Measurements from ENCODE around the gene EBPL. TPM values are rescaled to one million over a fixed set of nuclear protein-coding genes. Genes with fewer than 3 reads are reported as not detected.

EBPL gene
- total and polyA plus RNA-seq, 2 of the 4 experiments (the other 2 are of a cell fraction): 57.9 to 65.3 TPM

- Histone ChIP-seq H4K5ac (ENCODE audit: low read depth, low read length) (peak overlapping the region; percentile 33; the same call in 1 of the 2 replicates), H3K18ac (ENCODE audit: low read depth, low read length) (peak overlapping the region; percentile 96), H3K9me1 (ENCODE audit: insufficient read depth, low read length) (peaks cover 18% of the 10 kb centered on the region), H3K4ac (ENCODE audit: low read depth, low read length) (peak overlapping the region; percentile 73), H3K27ac (ENCODE audit: insufficient read depth, low read length) (peak overlapping the region; percentile 94), H3K4me2 (ENCODE audit: low read depth, low read length) (peak overlapping the region; percentile 89), H3K4me1 (ENCODE audit: control insufficient read depth, insufficient read depth, low read length) (peaks cover 15% of the 10 kb centered on the region), H4K20me1 (ENCODE audit: insufficient read depth, low read length) (peaks cover 4% of the 10 kb centered on the region; the same call in 1 of the 2 replicates), H3K4me3 (ENCODE audit: insufficient read depth, low read depth, low read length) (no peak overlapping the region), H3K9me3 (ENCODE audit: control insufficient read depth, insufficient read depth, low read length) (no peaks in the 10 kb centered on the region), H4K8ac (ENCODE audit: low read depth in 2 of 2, low read length in 2 of 2) (peak overlapping the region; percentile 15 to 68; a peak in 3 of 4 replicates), H2AK9ac (replicated peaks; ENCODE audit: low read depth, low read length, poor library complexity) (peak overlapping the region; percentile 8), H3K79me1 (ENCODE audit: low read depth in 1 of 2, low read length in 2 of 2) (no peaks in the 10 kb centered on the region), H2AFZ (replicated peaks; ENCODE audit: low read length, poor library complexity) (peak overlapping the region; percentile 29), H2BK5ac (ENCODE audit: low read depth, low read length, poor library complexity, severe bottlenecking) (peak overlapping the region; percentile 76), H2AK5ac (ENCODE audit: low read depth, low read length) (peak overlapping the region; percentile 89), H3K14ac (replicated peaks; ENCODE audit: low read depth, low read length) (peak overlapping the region; percentile 39), H3K9ac (ENCODE audit: low read depth, low read length) (no peak overlapping the region), H3K23ac (ENCODE audit: low read depth, low read length) (peak overlapping the region; percentile 80), H2BK120ac (ENCODE audit: low read depth, low read length) (peak overlapping the region; percentile 78), H2BK20ac (ENCODE audit: low read depth, low read length) (peak overlapping the region; percentile 82), H3K36me3 (ENCODE audit: control insufficient read depth, insufficient read depth, low read length) (no peaks in the 10 kb centered on the region), H4K91ac (ENCODE audit: insufficient read depth, low read depth, low read length) (peak overlapping the region; percentile 80), H3K27me3 (ENCODE audit: control insufficient read depth, insufficient read depth, low read length) (no peaks in the 10 kb centered on the region), H3K56ac (ENCODE audit: extremely low read depth, insufficient read depth, low read length) (0 out of 2 replicates have a peak overlapping the region, but pooled peaks have one; percentile 9), H2BK15ac (ENCODE audit: low read depth, low read length) (peak overlapping the region; percentile 64)
- peak; percentile 79 for ATAC-seq (ENCODE audit: low read depth)
- dilution Hi-C loops (cut with HindIII; ENCODE audit: low sequenced_read_pairs, unreplicated experiment): no loop called here
- in situ Hi-C loops (cut with MboI; ENCODE audit: low sequenced_read_pairs): no loop called here
- DNase-seq: peak; percentile 68
- no TSS peak for BruUV-seq (replicated peaks)
- ChIA-PET CTCF (interaction anchor here (0.6 to 0.7 kb wide), 2 partner anchors 559 to 1427 kb away, joined by 3 to 4 read pairs; no protein-coding TSS in a partner anchor), POLR2A (ENCODE audit: unreplicated experiment) (interaction anchor here (0.6 kb wide), 1 partner anchor 121 kb away, joined by 6 read pairs; no protein-coding TSS in a partner anchor)
- 100% methylated on average over 1 of the region's 5 CpGs; no CpG with 5 or more reads in 1 of the 2 experiments for WGBS, 2 experiments (ENCODE audit: extremely low coverage in 2 of 2, insufficient read length in 1 of 2)
- intact Hi-C loops (cut with micrococcal nuclease): no loop called here
- TF ChIP-seq SMC3 (IDR thresholded peaks at IDR 0.05; ENCODE audit: low read depth, low read length) (peak; percentile 20; the same call in 1 of the 2 replicates), MAZ (IDR thresholded peaks at IDR 0.05; ENCODE audit: borderline replicate concordance, low read depth, low read length) (no peak), RFX5 (IDR thresholded peaks at IDR 0.05; ENCODE audit: low read depth, low read length) (no peak), FOS (IDR thresholded peaks at IDR 0.05; ENCODE audit: low read depth, low read length) (peak; percentile 67), RAD21 (IDR thresholded peaks at IDR 0.05; ENCODE audit: low read length) (peak; percentile 39), MXI1 (IDR thresholded peaks at IDR 0.05; ENCODE audit: borderline replicate concordance, low read depth, low read length) (no peak)
- TF ChIP-seq, protein P1, sequence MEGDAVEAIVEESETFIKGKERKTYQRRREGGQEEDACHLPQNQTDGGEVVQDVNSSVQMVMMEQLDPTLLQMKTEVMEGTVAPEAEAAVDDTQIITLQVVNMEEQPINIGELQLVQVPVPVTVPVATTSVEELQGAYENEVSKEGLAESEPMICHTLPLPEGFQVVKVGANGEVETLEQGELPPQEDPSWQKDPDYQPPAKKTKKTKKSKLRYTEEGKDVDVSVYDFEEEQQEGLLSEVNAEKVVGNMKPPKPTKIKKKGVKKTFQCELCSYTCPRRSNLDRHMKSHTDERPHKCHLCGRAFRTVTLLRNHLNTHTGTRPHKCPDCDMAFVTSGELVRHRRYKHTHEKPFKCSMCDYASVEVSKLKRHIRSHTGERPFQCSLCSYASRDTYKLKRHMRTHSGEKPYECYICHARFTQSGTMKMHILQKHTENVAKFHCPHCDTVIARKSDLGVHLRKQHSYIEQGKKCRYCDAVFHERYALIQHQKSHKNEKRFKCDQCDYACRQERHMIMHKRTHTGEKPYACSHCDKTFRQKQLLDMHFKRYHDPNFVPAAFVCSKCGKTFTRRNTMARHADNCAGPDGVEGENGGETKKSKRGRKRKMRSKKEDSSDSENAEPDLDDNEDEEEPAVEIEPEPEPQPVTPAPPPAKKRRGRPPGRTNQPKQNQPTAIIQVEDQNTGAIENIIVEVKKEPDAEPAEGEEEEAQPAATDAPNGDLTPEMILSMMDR (conservative IDR thresholded peaks at IDR 0.05; ENCODE audit: low read depth, low read length): peak; percentile 42
Observed at GRCh38 chr13:49649244-49649962, 41.9 kb downstream of the EBPL start.
